Trophoblast cell (in vitro differentiated cells and primary cell): ENCODE measurements around the gene APOL3.
A peak's percentile ranks its signal among the peaks of the same experiment; 100 is the strongest.
"Not testable (repeated sequence)": the region's sequence is repeated elsewhere in the genome, so short reads cannot be mapped to it uniquely, and the experiment has no call there.

Source experiments
- DNase-seq, 2 donors: peaks; one replicate each; pipeline ENCODE4 v3.0.0-alpha.2; 2016
- H2AFZ ChIP-seq: 2 replicates; pipeline ENCODE4 v1.6.1; 2013; ENCODE audit warnings: low read length, moderate library complexity, mild to moderate bottlenecking; ENCODE audit not compliant: insufficient read depth, poor library complexity
- H2AK5ac ChIP-seq: 2 replicates; pipeline ENCODE4 v1.6.1; 2013; ENCODE audit warnings: mild to moderate bottlenecking, low read length
- H2BK120ac ChIP-seq: 2 replicates; pipeline ENCODE4 v1.6.1; 2013; ENCODE audit warnings: low read length, mild to moderate bottlenecking, moderate library complexity; ENCODE audit not compliant: insufficient read depth, poor library complexity
- H2BK12ac ChIP-seq: 2 replicates; pipeline ENCODE4 v1.6.1; 2013; ENCODE audit warnings: mild to moderate bottlenecking, low read length, moderate library complexity
- H2BK5ac ChIP-seq: 2 replicates; pipeline ENCODE4 v1.6.1; 2013; ENCODE audit warnings: low read length, low read depth, moderate library complexity, mild to moderate bottlenecking; ENCODE audit not compliant: poor library complexity
- H3K14ac ChIP-seq: 2 replicates; pipeline ENCODE4 v1.6.1; 2013; ENCODE audit warnings: mild to moderate bottlenecking, low read length
- H3K18ac ChIP-seq: 2 replicates; pipeline ENCODE4 v1.6.1; 2013; ENCODE audit warnings: mild to moderate bottlenecking, low read length
- H3K23ac ChIP-seq: 2 replicates; pipeline ENCODE4 v1.6.1; 2013; ENCODE audit warnings: low read length
- H3K27ac ChIP-seq: 2 replicates; pipeline ENCODE4 v1.5.1; 2013; ENCODE audit warnings: low read depth, mild to moderate bottlenecking, inconsistent platforms, low read length, moderate library complexity
- H3K27me3 ChIP-seq: 2 replicates; pipeline ENCODE4 v1.6.1; 2013; ENCODE audit warnings: inconsistent platforms, mild to moderate bottlenecking, low read length, moderate library complexity; ENCODE audit not compliant: insufficient read depth
- H3K36me3 ChIP-seq, 2 experiments: 1 replicate in 1 of 2; 2 replicates in 1 of 2; pipeline ENCODE4 v1.6.1; 2013; ENCODE audit warnings: low read length in 2 of 2, mild to moderate bottlenecking in 2 of 2, moderate library complexity in 1 of 2; ENCODE audit not compliant: insufficient read depth in 2 of 2, control insufficient read depth in 1 of 2
- H3K4ac ChIP-seq: 2 replicates; pipeline ENCODE4 v1.6.1; 2013; ENCODE audit warnings: low read depth, mild to moderate bottlenecking, low read length, moderate library complexity
- H3K4me1 ChIP-seq, 2 experiments: 1 replicate in 1 of 2; 2 replicates in 1 of 2; pipeline ENCODE4 v1.6.1; 2013; ENCODE audit warnings: low read length in 2 of 2, mild to moderate bottlenecking in 2 of 2, moderate library complexity in 1 of 2; ENCODE audit not compliant: insufficient read depth in 2 of 2, control insufficient read depth in 1 of 2
- H3K4me2 ChIP-seq: 2 replicates; pipeline ENCODE4 v1.6.1; 2013; ENCODE audit warnings: inconsistent platforms, mild to moderate bottlenecking, low read length, moderate library complexity
- H3K4me3 ChIP-seq: 2 replicates; pipeline ENCODE4 v1.5.1; 2013; ENCODE audit warnings: mild to moderate bottlenecking, low read depth, low read length, inconsistent platforms
- H3K79me1 ChIP-seq: one replicate; pipeline ENCODE4 v1.6.1; 2013; ENCODE audit warnings: low read length
- H3K79me2 ChIP-seq: 2 replicates; pipeline ENCODE4 v1.6.1; 2013; ENCODE audit warnings: low read length, mild to moderate bottlenecking; ENCODE audit not compliant: control insufficient read depth, insufficient read depth, poor library complexity
- H3K9ac ChIP-seq: 2 replicates; pipeline ENCODE4 v1.6.1; 2013; ENCODE audit warnings: mild to moderate bottlenecking, low read length
- H3K9me3 ChIP-seq: 2 replicates; pipeline ENCODE4 v1.6.1; 2013; ENCODE audit warnings: low read depth, mild to moderate bottlenecking, control low read depth, inconsistent platforms, low read length; ENCODE audit not compliant: insufficient read depth
- H4K12ac ChIP-seq: 2 replicates; pipeline ENCODE4 v1.6.1; 2013; ENCODE audit warnings: low read depth, mild to moderate bottlenecking, low read length, moderate library complexity
- H4K8ac ChIP-seq: 2 replicates; pipeline ENCODE4 v1.6.1; 2013; ENCODE audit warnings: low read depth, mild to moderate bottlenecking, low read length, moderate library complexity
- H4K91ac ChIP-seq: one replicate; pipeline ENCODE4 v1.6.1; 2013; ENCODE audit warnings: low read depth, mild to moderate bottlenecking, low read length, moderate library complexity
- WGBS: extraction: QIAGEN DNeasy Blood & Tissue Kit; methylation state at CpG from one replicate; pipeline ENCODE4 v1.1.7; 2013; ENCODE audit warnings: missing lambda C conversion rate; ENCODE audit not compliant: insufficient read length, insufficient coverage; ENCODE audit errors: extremely low coverage; 5-methylcytosine and 5-hydroxymethylcytosine counted together

The APOL3 gene

DNA sequence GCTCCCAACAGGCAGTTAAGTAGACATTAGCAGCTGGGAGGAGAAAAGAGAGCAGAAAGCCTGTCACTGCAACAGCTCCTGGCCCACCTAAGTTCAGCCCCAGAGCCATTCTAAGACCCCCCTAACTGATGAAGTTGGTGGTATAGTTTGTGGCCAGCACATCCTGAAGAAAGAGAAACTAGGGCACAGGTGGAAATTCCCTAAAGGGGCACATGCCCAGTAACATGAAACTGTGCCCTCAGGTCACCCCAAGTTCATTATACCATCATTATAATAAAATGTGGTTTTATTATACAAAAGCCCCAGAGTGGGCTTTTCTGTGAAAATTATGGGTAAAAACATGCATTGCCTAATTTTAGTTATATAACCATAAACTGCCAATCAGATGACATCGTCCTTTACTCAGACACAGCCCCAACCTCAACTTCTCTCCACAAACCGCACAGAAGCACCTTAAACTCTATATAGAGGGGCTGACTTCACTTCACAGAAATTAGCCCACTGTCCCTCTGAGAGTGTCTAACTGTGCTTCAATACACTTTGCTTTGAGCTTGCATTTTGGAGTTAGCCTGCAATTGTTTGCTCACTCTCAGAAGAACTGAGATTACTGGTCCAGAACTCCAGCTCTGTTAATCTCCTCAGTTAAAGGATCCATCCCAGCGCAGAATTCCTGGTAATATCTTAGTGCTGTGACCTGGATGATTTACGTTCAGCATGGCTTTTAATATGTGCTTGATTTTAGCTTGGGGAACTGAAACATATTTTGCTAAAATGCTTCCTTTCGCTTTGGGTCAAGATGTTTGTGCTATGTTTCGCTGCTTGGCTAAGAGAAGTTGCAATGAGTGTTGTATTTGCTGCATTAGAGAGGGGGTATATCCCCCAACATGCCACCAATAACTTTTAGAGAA is 1.8 kb upstream of the APOL3 start:
- H3K18ac ChIP-seq = no peak overlapping the region
- peaks cover 1% of the 10 kb centered on the region for H3K9me3 ChIP-seq

DNA sequence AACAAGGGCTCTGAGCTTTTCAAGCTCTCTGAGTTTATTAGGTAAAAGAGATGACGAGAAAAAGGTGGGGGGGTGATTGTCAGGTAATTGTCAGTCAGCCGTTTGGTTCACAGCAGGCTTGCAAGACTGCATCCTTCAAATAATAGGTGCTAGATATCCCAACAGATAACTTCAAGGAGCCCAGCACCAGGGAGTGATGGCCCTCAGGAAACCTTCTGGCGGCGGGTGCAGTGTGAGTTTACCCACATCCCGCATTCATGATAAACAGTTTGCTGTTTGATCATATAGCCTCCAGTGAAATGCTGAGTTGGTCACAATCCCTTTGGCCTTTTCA is 1.2 kb upstream of the APOL3 start:
- H3K4ac ChIP-seq, H3K4me1 ChIP-seq, H3K4me2 ChIP-seq, H3K9me3 ChIP-seq, H4K8ac ChIP-seq, H2BK120ac ChIP-seq, H3K27me3 ChIP-seq, H4K12ac ChIP-seq, H3K36me3 ChIP-seq, H3K4me3 ChIP-seq, H4K91ac ChIP-seq, H2BK12ac ChIP-seq, H3K79me2 ChIP-seq, H3K9ac ChIP-seq, H3K23ac ChIP-seq, H2AK5ac ChIP-seq, H2BK5ac ChIP-seq, H3K18ac ChIP-seq, H3K27ac ChIP-seq, H3K14ac ChIP-seq, H3K79me1 ChIP-seq, H2AFZ ChIP-seq: not testable (repeated sequence)
- DNase-seq = peak; percentile 89 to 91
- no CpG with 5 or more reads among the region's 5 CpGs for WGBS

More for the DNA sequence above, 1.8 kb upstream of the APOL3 start:
- Histone ChIP-seq H3K79me1 (no peaks in the 10 kb centered on the region), H3K4ac (no peak overlapping the region), H4K91ac (no peak overlapping the region), H3K36me3 (no peaks in the 10 kb centered on the region), H2BK120ac (no peak overlapping the region), H3K79me2 (no peaks in the 10 kb centered on the region), H2AFZ (no peak overlapping the region), H3K14ac (no peak overlapping the region), H3K23ac (no peak overlapping the region), H2BK5ac (no peak overlapping the region), H4K8ac (no peak overlapping the region), H4K12ac (no peak overlapping the region), H3K27ac (no peak overlapping the region), H3K4me1 (no peaks in the 10 kb centered on the region), H3K27me3 (no peaks in the 10 kb centered on the region), H3K4me3 (no peak overlapping the region), H2AK5ac (no peak overlapping the region), H2BK12ac (no peak overlapping the region), H3K9ac (no peak overlapping the region), H3K4me2 (no peak overlapping the region)
- DNase-seq = no peak
- no CpG with 5 or more reads among the region's 6 CpGs for WGBS

DNA sequence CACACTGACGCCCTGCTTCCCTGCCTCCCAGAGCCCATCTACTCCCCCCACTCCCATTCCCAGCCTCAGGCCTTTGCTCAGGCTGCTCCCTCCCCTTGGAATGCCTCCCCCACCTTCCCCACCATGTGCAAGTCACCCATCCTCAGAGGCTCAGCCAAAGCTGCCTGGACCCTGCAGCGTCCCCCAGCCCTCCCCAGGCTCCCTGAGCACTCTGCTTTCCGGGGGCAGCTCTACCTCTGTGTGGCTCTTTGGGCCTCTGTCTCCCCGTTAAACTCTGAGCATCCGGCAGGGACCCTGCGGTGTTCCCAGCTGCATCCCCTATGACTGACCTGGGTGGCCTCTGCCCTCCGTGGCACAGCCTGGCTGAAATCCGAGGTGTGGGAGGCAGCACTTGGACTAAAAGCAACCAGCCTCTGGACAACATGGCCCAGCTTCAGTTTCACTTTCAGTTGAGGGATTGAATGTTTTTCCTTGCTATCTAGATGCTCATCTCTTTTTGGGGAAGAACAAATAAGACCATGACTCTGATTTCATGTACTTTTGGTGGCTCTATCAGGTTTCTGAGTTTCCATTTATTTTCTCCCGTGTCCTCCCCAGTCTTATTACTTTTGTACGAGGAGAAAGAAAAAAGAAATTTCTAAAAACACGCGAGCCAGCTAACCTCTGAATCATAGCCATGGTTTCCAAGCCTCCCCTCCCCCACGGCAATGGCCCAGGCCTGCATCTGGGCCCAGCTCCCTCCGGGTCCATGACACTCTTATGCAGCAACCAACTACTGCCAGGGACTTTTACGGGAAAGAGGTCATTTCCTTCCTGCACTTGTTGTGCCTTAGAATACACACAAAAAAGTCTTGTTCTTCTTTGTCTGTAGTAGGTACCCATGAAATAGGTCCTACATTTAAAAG is 3.8 kb downstream of the APOL3 start:
- Histone ChIP-seq H3K79me2 (no peaks in the 10 kb centered on the region), H2AK5ac (no peak overlapping the region), H3K4me1 (peaks cover 4% of the 10 kb centered on the region in 2 experiments), H2BK12ac (no peak overlapping the region), H3K18ac (no peak overlapping the region), H3K9ac (no peak overlapping the region), H4K8ac (no peak overlapping the region), H3K79me1 (no peaks in the 10 kb centered on the region), H3K27ac (no peak overlapping the region), H3K36me3 (no peaks in the 10 kb centered on the region), H4K91ac (no peak overlapping the region), H3K14ac (no peak overlapping the region), H3K4me3 (no peak overlapping the region), H2BK5ac (no peak overlapping the region), H3K27me3 (no peaks in the 10 kb centered on the region), H2BK120ac (no peak overlapping the region), H3K9me3 (peaks cover 1% of the 10 kb centered on the region), H3K4ac (no peak overlapping the region), H2AFZ (no peak overlapping the region), H3K23ac (no peak overlapping the region), H4K12ac (no peak overlapping the region), H3K4me2 (no peak overlapping the region)
- no CpG with 5 or more reads among the region's 15 CpGs for WGBS
- DNase-seq = peak; percentile 89

- Histone ChIP-seq H4K8ac (no peak overlapping the region), H3K4ac (no peak overlapping the region), H3K9me3 (peaks cover 1% of the 10 kb centered on the region), H4K12ac (no peak overlapping the region), H3K36me3 (no peaks in the 10 kb centered on the region), H3K4me3 (no peak overlapping the region), H2BK12ac (no peak overlapping the region), H2AK5ac (no peak overlapping the region), H2BK120ac (no peak overlapping the region), H3K27me3 (no peaks in the 10 kb centered on the region), H2BK5ac (no peak overlapping the region), H3K4me2 (no peak overlapping the region), H3K79me1 (no peaks in the 10 kb centered on the region), H3K23ac (no peak overlapping the region), H3K79me2 (no peaks in the 10 kb centered on the region), H2AFZ (no peak overlapping the region), H3K9ac (no peak overlapping the region), H3K27ac (no peak overlapping the region), H3K4me1 (peaks cover 4% of the 10 kb centered on the region in 2 experiments), H3K14ac (no peak overlapping the region), H4K91ac (no peak overlapping the region), H3K18ac (no peak overlapping the region)
- WGBS = no CpG with 5 or more reads among the region's 8 CpGs
- DNase-seq = no peak
These were observed 4.4 kb downstream of the APOL3 start for GRCh38 chr22:36156119-36156514.
